Measurements from ENCODE around the gene TCF7L1.

DNA sequence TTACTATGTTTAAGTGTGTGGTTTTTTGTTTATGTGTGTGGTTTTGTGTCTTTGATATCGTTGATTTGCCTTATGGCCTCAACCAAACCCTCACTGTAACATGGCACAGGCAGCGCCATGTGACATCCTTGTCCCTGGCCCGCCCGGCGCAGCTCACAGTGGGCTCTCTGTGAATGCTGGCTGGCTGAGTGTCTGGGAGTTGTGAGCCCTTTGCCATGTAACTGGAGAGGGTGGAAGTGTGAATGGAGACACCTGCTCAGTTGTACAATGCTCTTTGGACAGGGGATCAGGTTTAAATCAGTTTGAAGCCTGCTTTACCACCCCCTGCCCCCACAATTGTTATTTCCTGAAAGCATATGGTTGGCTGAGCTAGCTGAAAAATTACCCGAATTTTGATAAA lies 41.8 kb downstream of the TCF7L1 start:
- no peak for TF ChIP-seq POLR2AphosphoS5 (IDR thresholded peaks at IDR 0.05)
- TF ChIP-seq, protein P1, sequence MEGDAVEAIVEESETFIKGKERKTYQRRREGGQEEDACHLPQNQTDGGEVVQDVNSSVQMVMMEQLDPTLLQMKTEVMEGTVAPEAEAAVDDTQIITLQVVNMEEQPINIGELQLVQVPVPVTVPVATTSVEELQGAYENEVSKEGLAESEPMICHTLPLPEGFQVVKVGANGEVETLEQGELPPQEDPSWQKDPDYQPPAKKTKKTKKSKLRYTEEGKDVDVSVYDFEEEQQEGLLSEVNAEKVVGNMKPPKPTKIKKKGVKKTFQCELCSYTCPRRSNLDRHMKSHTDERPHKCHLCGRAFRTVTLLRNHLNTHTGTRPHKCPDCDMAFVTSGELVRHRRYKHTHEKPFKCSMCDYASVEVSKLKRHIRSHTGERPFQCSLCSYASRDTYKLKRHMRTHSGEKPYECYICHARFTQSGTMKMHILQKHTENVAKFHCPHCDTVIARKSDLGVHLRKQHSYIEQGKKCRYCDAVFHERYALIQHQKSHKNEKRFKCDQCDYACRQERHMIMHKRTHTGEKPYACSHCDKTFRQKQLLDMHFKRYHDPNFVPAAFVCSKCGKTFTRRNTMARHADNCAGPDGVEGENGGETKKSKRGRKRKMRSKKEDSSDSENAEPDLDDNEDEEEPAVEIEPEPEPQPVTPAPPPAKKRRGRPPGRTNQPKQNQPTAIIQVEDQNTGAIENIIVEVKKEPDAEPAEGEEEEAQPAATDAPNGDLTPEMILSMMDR (IDR thresholded peaks at IDR 0.05) = no peak

All from suprapubic skin (tissue), 3 donors.